Pancreas (tissue), 10 donors: ENCODE data around the gene VPS26A. TPM values are rescaled to one million over a fixed set of nuclear protein-coding genes. Genes with fewer than 3 reads are reported as not detected.

Experiments
- ATAC-seq, 4 donors: fragments of 200-7000 bp; cut with Tn5 transposase; one replicate each; pipeline versions ENCODE4 v1.8.0 to v1.9.1; 2020; ENCODE audit warnings: mild to moderate bottlenecking in 4 of 4, moderate library complexity in 4 of 4
- DNase-seq, 6 donors: peaks; one replicate each; pipeline ENCODE4 v3.0.0-alpha.2; 2020
- FAIRE-seq: peaks from 2 replicates; lab custom pipeline; 2012; peaks lifted over from hg19 to GRCh38; lab: Jason Lieb, UNC
- H3K27ac ChIP-seq, 4 donors: fragments of 200-600 bp; sonication (generic); 1 replicate in 3 of 4; 2 replicates in 1 of 4; pipeline versions ENCODE4 v1.5.0 to v1.8.0; 2020
- H3K27me3 ChIP-seq, 4 donors: fragments of 200-600 bp; one replicate each; pipeline ENCODE4 v1.8.0; 2021
- H3K36me3 ChIP-seq, 3 donors: fragments of 200-600 bp; sonication (generic) in 1 of 3; one replicate each; pipeline versions ENCODE4 v1.5.0 to v1.8.0; 2020 to 2021
- H3K4me1 ChIP-seq, 3 donors: fragments of 200-600 bp; one replicate each; pipeline ENCODE4 v1.8.0; 2021
- H3K4me3 ChIP-seq, 4 donors: fragments of 200-600 bp; sonication (generic) in 2 of 4; one replicate each; pipeline versions ENCODE4 v1.5.0 to v1.8.0; 2020 to 2021
- H3K9me3 ChIP-seq, 4 donors: fragments of 200-600 bp; one replicate each; pipeline ENCODE4 v1.8.0; 2021
- CTCF ChIP-seq, 4 donors: fragments of 200-600 bp; sonication (generic) in 3 of 4; IDR thresholded peaks; one replicate each; pipeline versions ENCODE4 v1.5.0 to v1.8.0; 2021; ENCODE audit warnings: antibody characterized with exemption in 4 of 4
- WGBS, 2 donors: extraction: QIAGEN DNeasy Blood & Tissue Kit; methylation state at CpG; one replicate each; pipeline ENCODE4 v1.1.7; 2013; 5-methylcytosine and 5-hydroxymethylcytosine counted together
- intact Hi-C, 3 donors: fragments of 100-400 bp; cut with DNase I; formaldehyde crosslinking; loops; one replicate each; pipeline versions ENCODE4 v1.11.1 to v1.14.2; 2022
- polyA plus RNA-seq, 2 donors: library from polyadenylated mRNA; stranded (reverse); fragments of 200-250 nt; gene quantifications; one replicate each; pipeline ENCODE4 v1.2.3, GENCODE V29; 2013
- total RNA-seq, 6 donors: library from RNA; stranded (reverse); fragmentation: NEBNext Ultra II Directional in 4 of 6; extraction: Animal tissue kit (Norgen Biotek cat#: 25700) in 4 of 6; gene quantifications; one replicate each; pipeline versions ENCODE4 v1.2.1 to v1.2.4, GENCODE V29; 2021 to 2023
- donor health status: healthy with polysubstance abuse.
- donor health status: DM: no; HTN: no; CAD: no; lungs with moderate emphysema.
- donor health status: DM: no; HTN: no; CAD: no.
- donor health status: control.
- donor health status: control.
- donor health status: Bipolar disorder and iron deficiency.
- donor health status: DM: yes; HTN: yes; CAD: no.
- donor health status: DM: no; HTN: no; CAD: no.
- donor health status: DM: no; HTN: no; CAD: no.
- donor health status: DM: yes; HTN: yes; CAD: no.

The VPS26A gene
- total and polyA plus RNA-seq, 8 donors = 7.0 to 26.1 (median 16.4) TPM

DNA sequence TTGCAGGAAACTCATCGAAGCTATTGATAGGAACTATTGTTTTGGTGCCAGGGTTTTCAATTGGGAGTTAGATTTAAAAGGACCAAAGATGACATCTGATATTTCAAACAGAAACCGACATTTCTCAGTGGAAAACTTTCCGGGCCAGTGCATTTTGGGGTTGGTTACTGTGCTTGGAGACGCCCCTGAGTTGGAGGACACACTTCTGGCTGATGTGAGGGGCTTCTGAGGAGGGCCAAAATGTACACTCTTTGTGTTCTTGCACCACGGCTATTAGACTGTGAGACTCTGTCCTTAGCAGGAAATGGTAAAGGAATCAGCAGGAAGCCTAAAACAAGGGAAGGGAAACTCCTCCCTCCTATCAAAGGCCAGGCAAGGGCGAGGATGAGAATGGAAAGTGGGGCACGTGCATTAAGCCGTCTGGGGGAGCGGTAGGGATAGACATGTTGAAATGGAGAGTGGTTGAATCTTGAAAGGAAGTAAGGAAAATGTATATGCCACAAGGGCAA lies 37.9 kb upstream of the VPS26A start:
- FAIRE-seq (no peak), DNase-seq (no peak), ATAC-seq (peak in 1 of 4 donors; percentile 32)
- TF ChIP-seq CTCF (IDR thresholded peaks at IDR 0.05) = no peak
- Histone ChIP-seq H3K27ac (no peak overlapping the region), H3K4me3 (no peak overlapping the region), H3K27me3 (no peaks in the 10 kb centered on the region), H3K36me3 (no peaks in the 10 kb centered on the region), H3K9me3 (no peaks in the 10 kb centered on the region), H3K4me1 (no peaks in the 10 kb centered on the region)
- intact Hi-C loops = no loop called here
- WGBS, 2 donors = 35 to 46% methylated on average over 9 of the region's 9 CpGs

DNA sequence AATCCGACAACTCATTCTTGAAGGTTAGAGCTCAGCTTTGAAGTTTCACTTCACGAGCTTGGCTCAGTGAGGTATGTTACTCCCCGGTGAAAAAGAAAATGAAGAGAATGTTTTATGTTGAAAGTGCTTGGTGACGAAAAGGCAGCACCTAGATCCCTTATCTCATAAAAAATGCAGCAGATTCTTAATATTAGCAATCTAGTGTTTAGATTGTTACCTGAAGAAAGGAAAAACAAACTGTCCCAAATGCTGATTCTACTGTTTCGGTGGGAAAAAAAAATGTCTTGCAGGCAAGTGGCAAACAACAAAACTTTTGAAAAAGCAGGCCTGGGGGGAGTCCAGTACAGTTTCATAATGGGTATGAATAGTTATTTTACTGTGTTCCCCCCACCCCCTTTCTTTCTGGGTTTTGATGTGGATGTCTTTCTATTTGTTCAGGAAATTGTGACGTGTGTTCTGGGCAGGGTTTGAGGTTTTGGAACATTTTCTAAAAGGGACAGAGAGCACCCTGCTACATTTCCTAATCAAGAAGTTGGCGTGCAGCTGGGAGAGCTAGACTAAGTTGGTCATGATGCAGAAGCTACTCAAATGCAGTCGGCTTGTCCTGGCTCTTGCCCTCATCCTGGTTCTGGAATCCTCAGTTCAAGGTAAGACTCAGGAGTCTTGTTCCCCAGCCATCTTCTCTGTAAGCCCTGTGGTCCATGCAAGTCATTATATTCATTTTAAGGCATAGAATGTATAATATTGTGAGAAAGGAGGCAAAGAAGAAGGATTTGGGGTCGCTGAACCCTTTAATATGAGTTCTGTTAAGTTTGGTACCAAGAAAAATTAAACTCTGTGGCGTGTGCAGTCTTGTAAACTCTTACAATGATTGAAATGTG lies 36.1 kb upstream of the VPS26A start, which contains the start of gene SRGN:
Gene SRGN (plus strand): TSS at position 514 of the 881 bp plus-strand sequence. CDS start 55 bp downstream, at position 569.
- intact Hi-C loops = no loop called here
- no peaks in the 10 kb centered on the region for H3K36me3 ChIP-seq

DNA sequence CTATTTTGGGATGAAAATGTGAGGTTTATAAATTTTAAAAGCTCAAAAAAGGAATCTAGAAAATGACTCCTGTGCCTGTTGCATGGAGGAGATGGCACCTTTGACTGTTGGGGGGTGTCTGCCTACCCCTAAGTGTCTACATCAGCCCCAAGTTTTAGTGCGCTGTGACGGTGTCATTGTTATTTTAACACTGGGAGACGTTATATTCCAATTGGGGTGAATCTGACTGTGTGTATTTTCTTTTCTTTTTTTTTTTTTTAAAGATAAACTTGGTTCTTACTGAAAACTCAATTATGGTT lies 35.6 kb upstream of the VPS26A start:
- peak overlapping the region in 2 of 4 donors; percentile 77 to 83 for H3K27ac ChIP-seq
- FAIRE-seq (no peak), ATAC-seq (no peak), DNase-seq (no peak)
- H3K4me3 ChIP-seq = peak overlapping the region in 1 of 4 donors; percentile 34
- H3K4me1 ChIP-seq = no peaks in the 10 kb centered on the region
- intact Hi-C loops = no loop called here
- WGBS, 2 donors = 76 to 83% methylated on average over 3 of the region's 3 CpGs
- no peak for TF ChIP-seq CTCF (IDR thresholded peaks at IDR 0.05)
- H3K36me3 ChIP-seq = no peaks in the 10 kb centered on the region
- H3K9me3 ChIP-seq = no peaks in the 10 kb centered on the region
- no peaks in the 10 kb centered on the region for H3K27me3 ChIP-seq

More for the DNA sequence above, 36.1 kb upstream of the VPS26A start, which contains the start of gene SRGN:
- Histone ChIP-seq H3K4me1 (no peaks in the 10 kb centered on the region), H3K9me3 (no peaks in the 10 kb centered on the region), H3K27ac (peak within 1 kb of the TSS in 3 of 4 donors; percentile 38 to 83 (median 77)), H3K27me3 (no peaks in the 10 kb centered on the region), H3K4me3 (peak within 1 kb of the TSS in 1 of 4 donors; percentile 34)
- WGBS, 2 donors = 43 to 55% methylated on average over 10 of the region's 10 CpGs
- ATAC-seq (peak; percentile 38 to 75 (median 72)), DNase-seq (peak in 3 of 6 donors; percentile 17 to 54 (median 20)), FAIRE-seq (no peak)
- no peak for TF ChIP-seq CTCF (IDR thresholded peaks at IDR 0.05)

DNA sequence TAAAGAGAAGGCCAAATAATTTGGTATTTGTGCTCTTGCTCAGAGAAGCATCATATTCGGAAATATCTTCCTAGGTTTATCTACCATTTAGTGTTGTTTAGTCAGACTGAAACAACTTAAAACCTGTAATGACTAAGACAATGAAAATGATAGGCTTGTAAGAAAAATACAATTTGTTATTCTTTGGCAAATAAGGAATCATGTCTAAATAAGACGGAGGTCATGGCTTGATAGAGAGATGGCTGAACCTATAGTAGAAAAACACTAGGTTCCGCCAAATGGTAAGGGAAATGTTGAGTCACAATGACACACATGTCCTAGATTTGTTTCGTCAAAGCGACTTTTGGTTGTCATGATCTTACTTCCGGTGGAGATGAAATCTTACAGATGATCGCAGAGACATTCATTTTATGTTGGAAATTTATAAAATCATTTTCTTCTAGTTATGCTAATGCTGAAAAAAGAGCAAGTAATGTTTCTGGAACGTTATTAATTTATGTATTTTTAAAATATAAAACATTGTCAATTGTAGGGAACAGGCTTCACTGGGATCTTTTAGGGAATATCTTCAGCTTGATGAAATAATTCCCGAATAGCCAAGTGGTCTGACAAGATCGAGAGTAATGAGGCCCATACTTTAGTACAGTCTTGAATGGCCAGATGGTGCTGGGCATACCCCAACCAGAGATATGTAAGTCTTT lies 35.0 kb upstream of the VPS26A start:
- TF ChIP-seq CTCF (IDR thresholded peaks at IDR 0.05) = no peak
- ATAC-seq (peak in 2 of 4 donors; percentile 17 to 39), FAIRE-seq (no peak), DNase-seq (no peak)
- 71 to 81% methylated on average over 10 of the region's 10 CpGs for WGBS, 2 donors
- Histone ChIP-seq H3K27me3 (no peaks in the 10 kb centered on the region), H3K36me3 (no peaks in the 10 kb centered on the region), H3K4me1 (no peaks in the 10 kb centered on the region), H3K4me3 (peak overlapping the region in 1 of 4 donors; percentile 34), H3K27ac (peak overlapping the region in 2 of 4 donors; percentile 77 to 83), H3K9me3 (no peaks in the 10 kb centered on the region)
- intact Hi-C loops = no loop called here
